SK-N-SH treated with all-trans-retinoic acid at 6 μM for 48 hours (cell line): Measurements from ENCODE around the gene HLCS.

Source experiments
- ATAC-seq: fragments of 200-7000 bp; cut with Tn5 transposase; 3 replicates; pipeline ENCODE4 v1.9.1; 2020; ENCODE audit warnings: mild to moderate bottlenecking, moderate library complexity
- CSDC2 ChIP-seq: fragments of 250-450 bp; sonication (Bioruptor Pico); IDR thresholded peaks from 2 replicates; pipeline ENCODE4 v1.5.0; 2020; ENCODE audit warnings: mild to moderate bottlenecking, moderate library complexity
- CSRNP3 ChIP-seq: fragments of 250-450 bp; sonication (Bioruptor Pico); IDR thresholded peaks from 2 replicates; pipeline ENCODE4 v1.5.1; 2021; ENCODE audit warnings: mild to moderate bottlenecking, moderate library complexity
- ESRRG ChIP-seq: fragments of 250-450 bp; sonication (Bioruptor Pico); IDR thresholded peaks from 2 replicates; pipeline ENCODE4 v1.6.1; 2021; ENCODE audit warnings: mild to moderate bottlenecking
- OSR1 ChIP-seq: fragments of 250-450 bp; sonication (Bioruptor Pico); IDR thresholded peaks from 2 replicates; pipeline ENCODE4 v1.8.0; 2022; ENCODE audit warnings: moderate library complexity, mild to moderate bottlenecking, inconsistent platforms
- POU6F1 ChIP-seq: fragments of 250-450 bp; sonication (Bioruptor Pico); IDR thresholded peaks from 2 replicates; pipeline ENCODE4 v1.8.0; 2021; ENCODE audit warnings: low read depth, mild to moderate bottlenecking, moderate library complexity, borderline replicate concordance
- PPARA ChIP-seq: fragments of 250-450 bp; sonication (Bioruptor Pico); IDR thresholded peaks from 2 replicates; pipeline ENCODE4 v1.5.0; 2020; ENCODE audit warnings: mild to moderate bottlenecking, borderline replicate concordance
- RARB ChIP-seq: fragments of 250-450 bp; sonication (Bioruptor Pico); IDR thresholded peaks from 2 replicates; pipeline ENCODE4 v1.8.0; 2021; ENCODE audit warnings: mild to moderate bottlenecking, moderate library complexity
- SNAI2 ChIP-seq: fragments of 250-450 bp; sonication (Bioruptor Pico); IDR thresholded peaks from 2 replicates; pipeline ENCODE4 v1.5.0; 2020; ENCODE audit warnings: mild to moderate bottlenecking, moderate library complexity
- TCF4 ChIP-seq: fragments of 250-450 bp; sonication (Bioruptor Pico); IDR thresholded peaks from 2 replicates; pipeline ENCODE4 v1.8.0; 2021; ENCODE audit warnings: mild to moderate bottlenecking, moderate library complexity, borderline replicate concordance
- TOX ChIP-seq: fragments of 250-450 bp; sonication (Bioruptor Pico); IDR thresholded peaks from 2 replicates; pipeline ENCODE4 v1.8.0; 2021; ENCODE audit warnings: mild to moderate bottlenecking, moderate library complexity, borderline replicate concordance
- ZC3H10 ChIP-seq: fragments of 250-450 bp; sonication (Bioruptor Pico); IDR thresholded peaks from 2 replicates; pipeline ENCODE4 v1.5.1; 2021; ENCODE audit warnings: mild to moderate bottlenecking, moderate library complexity
- ZFP3 ChIP-seq: fragments of 250-450 bp; sonication (Bioruptor Pico); IDR thresholded peaks from 2 replicates; pipeline ENCODE4 v1.5.0; 2020; ENCODE audit warnings: mild to moderate bottlenecking, moderate library complexity
- ZNF565 ChIP-seq: fragments of 450-650 bp; formaldehyde crosslinking; conservative IDR thresholded peaks from 2 replicates; pipeline ENCODE4 v1.5.0; 2020; ENCODE audit warnings: low read depth, mild to moderate bottlenecking, moderate library complexity
- ZNF70 ChIP-seq: fragments of 450-650 bp; formaldehyde crosslinking; IDR thresholded peaks from 2 replicates; pipeline ENCODE4 v1.5.0; 2020; ENCODE audit warnings: mild to moderate bottlenecking, moderate library complexity
- ZNF8 ChIP-seq: fragments of 450-650 bp; formaldehyde crosslinking; IDR thresholded peaks from 2 replicates; pipeline ENCODE4 v1.5.0; 2020; ENCODE audit warnings: mild to moderate bottlenecking, moderate library complexity
- TF ChIP-seq, protein P1 (sequence below): fragments of 250-450 bp; sonication (Bioruptor Pico); IDR thresholded peaks from 2 replicates; pipeline ENCODE4 v1.5.0; 2020; ENCODE audit warnings: mild to moderate bottlenecking, moderate library complexity
- TF ChIP-seq, protein P2 (sequence below): fragments of 250-450 bp; sonication (Bioruptor Pico); IDR thresholded peaks from 2 replicates; pipeline ENCODE4 v1.5.1; 2020; ENCODE audit warnings: low read depth, mild to moderate bottlenecking, moderate library complexity
- TF ChIP-seq, protein P3 (sequence below): fragments of 250-450 bp; sonication (Bioruptor Pico); IDR thresholded peaks from 2 replicates; pipeline ENCODE4 v1.8.0; 2020; ENCODE audit warnings: mild to moderate bottlenecking, moderate library complexity, borderline replicate concordance

The HLCS gene

DNA sequence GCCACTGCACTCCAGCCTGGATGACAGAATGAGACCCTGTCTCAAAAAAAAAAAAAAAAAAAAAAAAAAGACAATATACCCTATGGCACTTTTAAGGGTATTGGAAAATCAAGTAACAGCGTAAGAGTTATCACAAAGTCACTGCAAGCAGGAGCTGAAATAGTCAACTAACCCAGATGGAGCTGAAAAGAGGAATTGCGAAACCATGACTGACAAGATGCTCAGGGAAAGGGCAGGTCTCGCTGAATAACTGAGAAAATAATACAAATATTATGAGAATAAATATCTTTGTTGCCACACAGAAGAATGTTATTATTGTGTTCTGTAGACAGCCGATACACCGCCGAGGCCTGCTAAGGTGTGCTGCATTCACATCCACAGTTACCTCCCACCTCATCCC is 17.8 kb downstream of the HLCS start (continued):
- no peak for TF ChIP-seq ZNF565 (CRISPR knock-in tag)
- TF ChIP-seq ZNF70 (CRISPR knock-in tag) = no peak
- TF ChIP-seq ZNF8 = no peak
- TF ChIP-seq POU6F1 (CRISPR knock-in tag) = no peak

DNA sequence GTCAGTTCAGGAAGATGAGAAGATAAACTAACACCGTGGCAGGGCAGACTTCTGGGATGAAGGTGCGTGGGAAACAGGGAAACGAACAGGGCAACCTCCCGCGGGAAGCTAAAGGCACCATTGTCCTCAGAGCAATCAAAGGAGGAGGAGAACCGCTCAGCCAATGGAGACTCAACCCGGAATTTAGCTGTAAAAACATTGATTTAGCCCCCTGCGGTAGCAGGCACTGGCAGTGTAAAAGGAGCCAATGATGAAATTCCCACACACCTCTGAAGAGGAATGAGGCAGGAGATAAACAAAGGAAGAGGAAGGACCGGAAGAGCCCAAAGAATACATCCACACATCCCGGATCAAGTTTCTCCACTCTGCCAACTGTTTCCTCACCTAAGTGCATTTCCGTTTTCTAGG is 19.5 kb downstream of the HLCS start:
- TF ChIP-seq, protein P1, sequence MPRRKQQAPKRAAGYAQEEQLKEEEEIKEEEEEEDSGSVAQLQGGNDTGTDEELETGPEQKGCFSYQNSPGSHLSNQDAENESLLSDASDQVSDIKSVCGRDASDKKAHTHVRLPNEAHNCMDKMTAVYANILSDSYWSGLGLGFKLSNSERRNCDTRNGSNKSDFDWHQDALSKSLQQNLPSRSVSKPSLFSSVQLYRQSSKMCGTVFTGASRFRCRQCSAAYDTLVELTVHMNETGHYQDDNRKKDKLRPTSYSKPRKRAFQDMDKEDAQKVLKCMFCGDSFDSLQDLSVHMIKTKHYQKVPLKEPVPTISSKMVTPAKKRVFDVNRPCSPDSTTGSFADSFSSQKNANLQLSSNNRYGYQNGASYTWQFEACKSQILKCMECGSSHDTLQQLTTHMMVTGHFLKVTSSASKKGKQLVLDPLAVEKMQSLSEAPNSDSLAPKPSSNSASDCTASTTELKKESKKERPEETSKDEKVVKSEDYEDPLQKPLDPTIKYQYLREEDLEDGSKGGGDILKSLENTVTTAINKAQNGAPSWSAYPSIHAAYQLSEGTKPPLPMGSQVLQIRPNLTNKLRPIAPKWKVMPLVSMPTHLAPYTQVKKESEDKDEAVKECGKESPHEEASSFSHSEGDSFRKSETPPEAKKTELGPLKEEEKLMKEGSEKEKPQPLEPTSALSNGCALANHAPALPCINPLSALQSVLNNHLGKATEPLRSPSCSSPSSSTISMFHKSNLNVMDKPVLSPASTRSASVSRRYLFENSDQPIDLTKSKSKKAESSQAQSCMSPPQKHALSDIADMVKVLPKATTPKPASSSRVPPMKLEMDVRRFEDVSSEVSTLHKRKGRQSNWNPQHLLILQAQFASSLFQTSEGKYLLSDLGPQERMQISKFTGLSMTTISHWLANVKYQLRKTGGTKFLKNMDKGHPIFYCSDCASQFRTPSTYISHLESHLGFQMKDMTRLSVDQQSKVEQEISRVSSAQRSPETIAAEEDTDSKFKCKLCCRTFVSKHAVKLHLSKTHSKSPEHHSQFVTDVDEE (CRISPR knock-in tag) = no peak
- TF ChIP-seq PPARA = no peak
- TF ChIP-seq TCF4 (CRISPR knock-in tag) = no peak
- TF ChIP-seq OSR1 (CRISPR knock-in tag) = no peak
- TF ChIP-seq RARB (CRISPR knock-in tag) = no peak
- no peak for TF ChIP-seq POU6F1 (CRISPR knock-in tag)
- TF ChIP-seq, protein P2, sequence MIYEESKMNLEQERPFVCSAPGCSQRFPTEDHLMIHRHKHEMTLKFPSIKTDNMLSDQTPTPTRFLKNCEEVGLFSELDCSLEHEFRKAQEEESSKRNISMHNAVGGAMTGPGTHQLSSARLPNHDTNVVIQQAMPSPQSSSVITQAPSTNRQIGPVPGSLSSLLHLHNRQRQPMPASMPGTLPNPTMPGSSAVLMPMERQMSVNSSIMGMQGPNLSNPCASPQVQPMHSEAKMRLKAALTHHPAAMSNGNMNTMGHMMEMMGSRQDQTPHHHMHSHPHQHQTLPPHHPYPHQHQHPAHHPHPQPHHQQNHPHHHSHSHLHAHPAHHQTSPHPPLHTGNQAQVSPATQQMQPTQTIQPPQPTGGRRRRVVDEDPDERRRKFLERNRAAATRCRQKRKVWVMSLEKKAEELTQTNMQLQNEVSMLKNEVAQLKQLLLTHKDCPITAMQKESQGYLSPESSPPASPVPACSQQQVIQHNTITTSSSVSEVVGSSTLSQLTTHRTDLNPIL (CRISPR knock-in tag) = no peak
- TF ChIP-seq ZFP3 (CRISPR knock-in tag) = no peak
- TF ChIP-seq, protein P3, sequence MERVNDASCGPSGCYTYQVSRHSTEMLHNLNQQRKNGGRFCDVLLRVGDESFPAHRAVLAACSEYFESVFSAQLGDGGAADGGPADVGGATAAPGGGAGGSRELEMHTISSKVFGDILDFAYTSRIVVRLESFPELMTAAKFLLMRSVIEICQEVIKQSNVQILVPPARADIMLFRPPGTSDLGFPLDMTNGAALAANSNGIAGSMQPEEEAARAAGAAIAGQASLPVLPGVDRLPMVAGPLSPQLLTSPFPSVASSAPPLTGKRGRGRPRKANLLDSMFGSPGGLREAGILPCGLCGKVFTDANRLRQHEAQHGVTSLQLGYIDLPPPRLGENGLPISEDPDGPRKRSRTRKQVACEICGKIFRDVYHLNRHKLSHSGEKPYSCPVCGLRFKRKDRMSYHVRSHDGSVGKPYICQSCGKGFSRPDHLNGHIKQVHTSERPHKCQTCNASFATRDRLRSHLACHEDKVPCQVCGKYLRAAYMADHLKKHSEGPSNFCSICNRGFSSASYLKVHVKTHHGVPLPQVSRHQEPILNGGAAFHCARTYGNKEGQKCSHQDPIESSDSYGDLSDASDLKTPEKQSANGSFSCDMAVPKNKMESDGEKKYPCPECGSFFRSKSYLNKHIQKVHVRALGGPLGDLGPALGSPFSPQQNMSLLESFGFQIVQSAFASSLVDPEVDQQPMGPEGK (CRISPR knock-in tag) = no peak
- no peak for TF ChIP-seq ZC3H10 (CRISPR knock-in tag)
- ATAC-seq = no peak

- no peak for ATAC-seq
- TF ChIP-seq ZFP3 (CRISPR knock-in tag) = no peak
- no peak for TF ChIP-seq ZNF565 (CRISPR knock-in tag)
- no peak for TF ChIP-seq ZNF8
- TF ChIP-seq CSDC2 = no peak
- TF ChIP-seq, protein P1 (CRISPR knock-in tag) = no peak
- TF ChIP-seq, protein P3 (CRISPR knock-in tag) = no peak
- no peak for TF ChIP-seq TCF4 (CRISPR knock-in tag)
- no peak for TF ChIP-seq TOX (CRISPR knock-in tag)
- no peak for TF ChIP-seq RARB (CRISPR knock-in tag)
- TF ChIP-seq POU6F1 (CRISPR knock-in tag) = no peak
- TF ChIP-seq ESRRG (CRISPR knock-in tag) = no peak
- no peak for TF ChIP-seq SNAI2 (CRISPR knock-in tag)
- no peak for TF ChIP-seq ZC3H10 (CRISPR knock-in tag)
- TF ChIP-seq CSRNP3 (CRISPR knock-in tag) = no peak
These were observed 20.9 kb downstream of the HLCS start for GRCh38 chr21:36945496-36946138.
